NCI-H2081 treated with DMSO at 0.1 percent for 48 hours (cell line): ENCODE measurements around the gene NRP2.

Experiments
- DNase-seq: peaks from one replicate; lab custom pipeline; 2025; lab: John Stamatoyannopoulos, UW

The NRP2 gene

GRCh38 chr2:205687641-205687956, 5.3 kb downstream of the NRP2 start:
- DNase-seq = no peak

- no peak for DNase-seq
These were observed 6.3 kb downstream of the NRP2 start for GRCh38 chr2:205688417-205689200.

GRCh38 chr2:205689820-205690219, 7.5 kb downstream of the NRP2 start:
- DNase-seq = no peak

GRCh38 chr2:205692104-205692503, 9.8 kb downstream of the NRP2 start:
- DNase-seq = no peak

GRCh38 chr2:205694256-205694655, 12.0 kb downstream of the NRP2 start:
- no peak for DNase-seq

GRCh38 chr2:205695460-205695991, 13.2 kb downstream of the NRP2 start:
- no peak for DNase-seq

GRCh38 chr2:205696331-205696926, 14.1 kb downstream of the NRP2 start:
- no peak for DNase-seq

GRCh38 chr2:205696927-205697441, 14.7 kb downstream of the NRP2 start:
- DNase-seq = no peak

- DNase-seq = no peak
These were observed 16.3 kb downstream of the NRP2 start for GRCh38 chr2:205698286-205699268.

- no peak for DNase-seq
These were observed 17.4 kb downstream of the NRP2 start for GRCh38 chr2:205699515-205700289.

GRCh38 chr2:205700331-205701132, 18.2 kb downstream of the NRP2 start:
- no peak for DNase-seq

- no peak for DNase-seq
These were observed 19.2 kb downstream of the NRP2 start for GRCh38 chr2:205701509-205701908.

- no peak for DNase-seq
These were observed 20.3 kb downstream of the NRP2 start for GRCh38 chr2:205702576-205702975.

- no peak for DNase-seq
These were observed 21.3 kb downstream of the NRP2 start for GRCh38 chr2:205703471-205704126.

GRCh38 chr2:205704127-205704741, 21.9 kb downstream of the NRP2 start:
- DNase-seq = no peak

- DNase-seq = no peak
These were observed 23.4 kb downstream of the NRP2 start for GRCh38 chr2:205705511-205706349.

GRCh38 chr2:205706769-205707381, 24.6 kb downstream of the NRP2 start:
- DNase-seq = no peak

GRCh38 chr2:205708231-205708631, 25.9 kb downstream of the NRP2 start:
- DNase-seq = no peak
